Measurements from ENCODE around the gene XRN1.
"Not testable (repeated sequence)": the region's sequence is repeated elsewhere in the genome, so short reads cannot be mapped to it uniquely, and the experiment has no call there.

GRCh38 chr3:142352698-142353097 is 95.1 kb downstream of the XRN1 start:
- not testable (repeated sequence) for TF ChIP-seq CTCF (conservative IDR thresholded peaks at IDR 0.05 in 1 of 2, IDR thresholded peaks at IDR 0.05 in 1 of 2; ENCODE audit: low read depth in 1 of 2, low read length in 2 of 2); EZH2 (IDR thresholded peaks at IDR 0.05; ENCODE audit: low read length, missing control alignments)
